AG09309 (cell line): ENCODE data around the gene ASB8.

Source experiments
- DNase-seq: peaks from one replicate; pipeline ENCODE4 v3.0.0-alpha.2; 2010; ENCODE audit warnings: low read depth
- H3K4me3 ChIP-seq: 2 replicates; pipeline ENCODE4 v1.5.1; 2011; ENCODE audit warnings: mild to moderate bottlenecking, low read depth, low read length, moderate library complexity; ENCODE audit not compliant: control insufficient read depth
- TF ChIP-seq, protein P1 (sequence below): IDR thresholded peaks from 2 replicates; pipeline ENCODE4 v1.5.1; 2011; ENCODE audit warnings: mild to moderate bottlenecking, low read depth, low read length, inconsistent platforms; ENCODE audit not compliant: insufficient read depth, control insufficient read depth; ENCODE audit errors: missing control alignments

Gene ASB8, protein sequence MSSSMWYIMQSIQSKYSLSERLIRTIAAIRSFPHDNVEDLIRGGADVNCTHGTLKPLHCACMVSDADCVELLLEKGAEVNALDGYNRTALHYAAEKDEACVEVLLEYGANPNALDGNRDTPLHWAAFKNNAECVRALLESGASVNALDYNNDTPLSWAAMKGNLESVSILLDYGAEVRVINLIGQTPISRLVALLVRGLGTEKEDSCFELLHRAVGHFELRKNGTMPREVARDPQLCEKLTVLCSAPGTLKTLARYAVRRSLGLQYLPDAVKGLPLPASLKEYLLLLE

DNA sequence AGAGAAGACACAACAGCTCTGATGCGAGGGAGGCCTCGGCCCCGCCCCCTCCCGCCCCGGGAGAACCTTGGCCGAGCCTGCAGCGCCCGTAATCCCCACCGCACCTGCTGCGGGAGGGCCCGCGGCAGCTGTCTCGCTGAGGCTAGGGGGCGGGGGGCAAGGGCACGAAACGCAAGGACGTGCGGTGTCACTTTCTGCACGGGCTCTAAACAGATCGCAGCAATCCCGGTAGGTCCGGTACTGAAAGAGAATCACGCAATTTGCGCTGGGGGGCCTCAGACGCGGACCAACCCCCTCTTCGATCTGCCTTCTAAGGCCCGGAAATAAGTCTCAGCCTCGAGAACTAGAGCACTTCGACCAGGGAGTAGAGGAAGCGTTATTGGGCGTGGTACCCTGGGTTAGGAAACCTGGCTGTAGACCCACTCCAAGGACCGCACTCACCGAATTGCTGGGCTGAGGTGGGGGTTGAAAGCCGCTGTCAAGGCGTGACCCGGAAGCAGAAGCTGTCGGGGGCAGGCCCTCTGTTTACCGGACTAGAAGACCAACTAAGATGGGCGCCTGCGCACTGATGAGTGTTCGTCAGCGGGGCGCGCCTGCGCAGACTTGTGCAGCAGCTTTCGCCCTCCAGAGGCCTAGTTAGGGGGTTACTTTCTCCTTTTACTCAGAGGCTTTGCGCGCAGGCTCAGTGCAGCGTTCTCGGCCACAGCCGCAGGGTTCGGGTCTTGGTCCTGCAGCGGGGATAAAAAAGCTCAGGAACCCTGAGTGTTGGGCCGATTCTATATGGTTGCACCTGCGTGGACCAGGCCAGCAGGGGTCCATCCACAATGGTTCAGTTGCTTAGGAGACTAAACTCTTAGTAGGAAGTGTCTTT, at the start of gene ASB8:
ASB8 (minus strand) TSS at position 498 of the 871 bp plus-strand sequence. CDS start 4,019 bp downstream, outside the sequence.
- peak; percentile 91 for DNase-seq
- TF ChIP-seq, protein P1, sequence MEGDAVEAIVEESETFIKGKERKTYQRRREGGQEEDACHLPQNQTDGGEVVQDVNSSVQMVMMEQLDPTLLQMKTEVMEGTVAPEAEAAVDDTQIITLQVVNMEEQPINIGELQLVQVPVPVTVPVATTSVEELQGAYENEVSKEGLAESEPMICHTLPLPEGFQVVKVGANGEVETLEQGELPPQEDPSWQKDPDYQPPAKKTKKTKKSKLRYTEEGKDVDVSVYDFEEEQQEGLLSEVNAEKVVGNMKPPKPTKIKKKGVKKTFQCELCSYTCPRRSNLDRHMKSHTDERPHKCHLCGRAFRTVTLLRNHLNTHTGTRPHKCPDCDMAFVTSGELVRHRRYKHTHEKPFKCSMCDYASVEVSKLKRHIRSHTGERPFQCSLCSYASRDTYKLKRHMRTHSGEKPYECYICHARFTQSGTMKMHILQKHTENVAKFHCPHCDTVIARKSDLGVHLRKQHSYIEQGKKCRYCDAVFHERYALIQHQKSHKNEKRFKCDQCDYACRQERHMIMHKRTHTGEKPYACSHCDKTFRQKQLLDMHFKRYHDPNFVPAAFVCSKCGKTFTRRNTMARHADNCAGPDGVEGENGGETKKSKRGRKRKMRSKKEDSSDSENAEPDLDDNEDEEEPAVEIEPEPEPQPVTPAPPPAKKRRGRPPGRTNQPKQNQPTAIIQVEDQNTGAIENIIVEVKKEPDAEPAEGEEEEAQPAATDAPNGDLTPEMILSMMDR, result peak; percentile 45
- peak within 1 kb of the TSS; percentile 79 for H3K4me3 ChIP-seq

DNA sequence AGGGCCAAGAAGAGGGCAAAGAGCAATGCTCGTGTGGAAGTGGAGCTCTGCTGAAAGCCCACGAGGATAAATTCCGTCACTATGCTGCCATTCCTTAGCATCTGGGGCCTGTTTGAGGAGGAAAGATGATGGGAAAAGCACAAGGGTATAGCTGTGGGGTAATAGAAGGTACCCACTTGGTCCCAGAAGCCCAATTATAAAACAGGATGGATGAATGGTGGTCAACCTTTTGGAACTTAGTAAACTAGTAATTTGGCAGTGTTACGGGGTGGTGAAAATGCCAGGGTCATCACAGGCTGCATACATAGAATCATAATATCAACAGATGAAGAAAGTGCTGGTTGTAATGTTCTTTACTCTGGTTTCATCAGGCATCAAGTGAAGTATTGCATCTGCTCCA, 45.9 kb upstream of the ASB8 start, which contains the start of gene OR10AD1:
OR10AD1 (minus strand) TSS at position 101 of the 400 bp plus-strand sequence; CDS start at position 101, 0 bp downstream.
- DNase-seq, result no peak
- TF ChIP-seq, protein P1, result no peak
- no peak within 1 kb of the TSS for H3K4me3 ChIP-seq

DNA sequence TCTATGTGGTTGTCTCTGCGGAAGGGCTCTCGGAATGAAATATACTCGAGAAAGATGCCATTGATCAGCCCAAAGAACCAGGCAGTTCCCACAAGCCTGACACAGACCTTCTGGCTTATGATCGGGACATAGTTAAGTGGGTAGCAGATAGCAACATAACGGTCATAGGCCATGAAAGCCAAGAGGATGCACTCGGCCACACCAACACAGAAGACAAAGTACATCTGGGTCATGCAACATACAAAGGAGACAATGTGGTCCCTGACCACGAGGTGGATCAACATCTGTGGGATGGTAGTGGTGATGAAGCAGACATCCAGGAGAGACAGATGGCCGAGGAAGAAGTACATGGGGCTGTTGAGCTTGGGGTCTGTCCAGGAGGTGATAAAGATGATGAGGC, 45.5 kb upstream of the ASB8 start:
- no peak for DNase-seq
- TF ChIP-seq, protein P1, result no peak
- H3K4me3 ChIP-seq, result no peak overlapping the region

DNA sequence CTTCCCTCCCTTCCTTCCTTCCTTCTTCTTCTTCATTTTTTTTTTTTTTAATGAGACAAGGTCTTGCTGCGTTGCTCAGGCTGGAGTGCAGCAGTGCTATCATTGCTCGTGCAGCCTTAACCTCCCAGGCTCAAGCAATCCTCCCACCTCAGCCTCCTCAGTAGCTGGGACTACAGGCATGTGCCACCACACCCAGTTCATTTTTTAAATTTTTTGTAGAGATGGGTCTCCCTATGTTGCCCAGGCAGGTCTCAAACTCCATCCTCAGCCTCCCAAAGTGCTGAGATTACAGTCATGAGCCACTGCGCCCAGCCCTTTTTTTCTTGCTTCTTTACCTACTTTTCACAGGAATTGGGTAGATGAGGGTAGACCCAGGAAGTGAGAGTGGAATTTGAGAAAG, 44.2 kb upstream of the ASB8 start:
- TF ChIP-seq, protein P1, result no peak
- DNase-seq, result no peak
- H3K4me3 ChIP-seq, result no peak overlapping the region

DNA sequence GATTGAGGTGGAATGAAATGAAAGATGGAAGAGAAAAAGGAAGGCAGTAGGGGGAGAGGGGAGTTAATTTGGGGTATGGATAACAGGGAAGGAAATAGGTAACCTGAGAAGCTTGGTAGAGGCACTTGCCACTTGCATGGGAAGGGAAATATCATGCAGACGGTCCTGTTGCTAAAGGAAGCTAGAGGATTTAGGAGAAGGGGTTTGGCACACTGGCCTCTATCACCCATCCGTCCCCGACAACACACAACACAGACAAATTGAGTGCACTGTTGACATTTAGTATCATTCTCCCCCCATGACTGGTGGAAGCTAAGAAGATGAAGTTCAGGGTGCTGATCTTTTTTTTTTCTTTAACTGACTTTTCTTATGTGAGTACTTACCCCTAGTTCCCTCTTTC, 43.8 kb upstream of the ASB8 start:
- no peak for DNase-seq
- TF ChIP-seq, protein P1, result no peak
- no peak overlapping the region for H3K4me3 ChIP-seq

DNA sequence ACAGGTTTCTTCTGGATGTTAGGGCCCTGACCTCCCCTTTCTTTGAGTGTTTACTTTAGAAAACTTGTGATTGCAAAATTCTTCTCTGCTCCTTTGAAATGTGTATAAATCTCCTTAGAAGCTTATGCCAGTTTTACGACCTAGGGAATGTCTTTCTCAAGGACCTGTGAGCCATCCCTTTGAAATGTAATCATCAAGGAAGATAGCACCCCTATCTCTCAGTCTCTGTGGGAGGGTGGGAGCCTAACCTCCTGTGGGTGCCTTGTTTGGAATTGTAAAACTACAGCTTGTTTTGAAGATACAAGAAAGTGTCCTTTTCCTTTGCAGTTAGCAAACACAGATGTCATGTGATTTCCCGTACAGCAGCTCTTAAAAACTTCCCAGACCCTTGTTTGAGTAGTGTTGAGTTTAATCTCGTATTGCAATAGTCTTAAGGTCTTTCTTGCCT, 42.5 kb upstream of the ASB8 start:
- H3K4me3 ChIP-seq, result no peak overlapping the region
- no peak for DNase-seq
- TF ChIP-seq, protein P1, result no peak
